ENCODE data around the gene C12orf75.

DNA sequence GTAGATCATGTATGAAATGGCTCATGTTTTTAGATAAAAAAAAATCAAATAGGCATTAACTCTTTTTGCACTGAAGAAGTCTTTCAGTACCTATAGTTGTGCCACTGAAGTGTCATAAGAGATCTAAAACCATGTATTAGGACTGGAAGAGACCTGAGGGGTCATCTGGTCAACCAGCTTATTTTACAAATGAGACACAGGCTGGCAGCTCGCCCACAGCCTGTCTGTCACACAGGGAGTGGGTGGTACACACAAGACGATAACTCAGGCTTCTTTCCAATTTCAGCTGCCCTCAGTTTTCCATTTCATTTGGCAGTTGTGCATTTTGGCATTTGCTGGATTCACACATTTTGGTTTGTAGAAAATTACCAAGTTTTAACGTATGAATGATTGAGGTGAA is 34.7 kb downstream of the C12orf75 start:
- TF ChIP-seq, protein P1, sequence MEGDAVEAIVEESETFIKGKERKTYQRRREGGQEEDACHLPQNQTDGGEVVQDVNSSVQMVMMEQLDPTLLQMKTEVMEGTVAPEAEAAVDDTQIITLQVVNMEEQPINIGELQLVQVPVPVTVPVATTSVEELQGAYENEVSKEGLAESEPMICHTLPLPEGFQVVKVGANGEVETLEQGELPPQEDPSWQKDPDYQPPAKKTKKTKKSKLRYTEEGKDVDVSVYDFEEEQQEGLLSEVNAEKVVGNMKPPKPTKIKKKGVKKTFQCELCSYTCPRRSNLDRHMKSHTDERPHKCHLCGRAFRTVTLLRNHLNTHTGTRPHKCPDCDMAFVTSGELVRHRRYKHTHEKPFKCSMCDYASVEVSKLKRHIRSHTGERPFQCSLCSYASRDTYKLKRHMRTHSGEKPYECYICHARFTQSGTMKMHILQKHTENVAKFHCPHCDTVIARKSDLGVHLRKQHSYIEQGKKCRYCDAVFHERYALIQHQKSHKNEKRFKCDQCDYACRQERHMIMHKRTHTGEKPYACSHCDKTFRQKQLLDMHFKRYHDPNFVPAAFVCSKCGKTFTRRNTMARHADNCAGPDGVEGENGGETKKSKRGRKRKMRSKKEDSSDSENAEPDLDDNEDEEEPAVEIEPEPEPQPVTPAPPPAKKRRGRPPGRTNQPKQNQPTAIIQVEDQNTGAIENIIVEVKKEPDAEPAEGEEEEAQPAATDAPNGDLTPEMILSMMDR (IDR thresholded peaks at IDR 0.05; ENCODE audit: insufficient read depth, low read depth, low read length): no peak
- TF ChIP-seq EZH2 (IDR thresholded peaks at IDR 0.05; ENCODE audit: insufficient read depth, low read length): no peak

All from astrocyte (in vitro differentiated cells and primary cell).